COLO668 (cell line): ENCODE measurements around the gene C1orf159.
A peak's percentile ranks its signal among the peaks of the same experiment; 100 is the strongest.
"Not testable (repeated sequence)": the region's sequence is repeated elsewhere in the genome, so short reads cannot be mapped to it uniquely, and the experiment has no call there.

Experiments used
- DNase-seq: peaks from one replicate; lab custom pipeline; 2025; ENCODE audit not compliant: unreplicated experiment; lab: John Stamatoyannopoulos, UW

Gene C1orf159

DNA sequence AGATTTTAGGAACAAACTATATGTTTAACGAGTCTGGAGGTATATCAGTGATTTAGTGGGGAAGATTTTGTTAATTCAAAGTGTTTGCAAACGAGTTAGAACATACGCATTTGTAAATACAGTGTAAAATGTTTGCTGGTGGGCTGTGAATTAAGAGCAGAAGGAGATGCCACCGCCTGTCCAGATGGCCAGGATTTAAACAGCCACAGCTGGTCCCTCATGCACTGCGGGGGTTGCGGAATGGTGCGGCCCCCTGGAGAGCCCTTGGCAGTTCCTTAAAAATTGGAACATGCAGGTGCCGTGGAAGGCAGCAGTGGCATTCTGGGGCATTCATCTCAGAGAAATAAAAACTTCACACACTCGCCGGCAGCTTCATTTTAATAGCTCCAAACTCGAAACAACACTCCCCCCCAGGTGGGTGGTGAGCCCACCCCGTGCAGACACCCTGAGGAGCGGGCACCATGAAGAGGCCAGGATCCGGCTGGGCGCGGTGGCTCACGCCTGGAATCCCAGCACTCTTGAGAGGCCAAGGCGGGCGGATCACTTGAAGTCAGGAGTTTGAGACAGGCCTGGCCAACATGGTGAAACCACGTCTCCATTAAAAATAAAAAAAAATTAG is 3.5 kb upstream of the C1orf159 start:
- DNase-seq: no peak

DNA sequence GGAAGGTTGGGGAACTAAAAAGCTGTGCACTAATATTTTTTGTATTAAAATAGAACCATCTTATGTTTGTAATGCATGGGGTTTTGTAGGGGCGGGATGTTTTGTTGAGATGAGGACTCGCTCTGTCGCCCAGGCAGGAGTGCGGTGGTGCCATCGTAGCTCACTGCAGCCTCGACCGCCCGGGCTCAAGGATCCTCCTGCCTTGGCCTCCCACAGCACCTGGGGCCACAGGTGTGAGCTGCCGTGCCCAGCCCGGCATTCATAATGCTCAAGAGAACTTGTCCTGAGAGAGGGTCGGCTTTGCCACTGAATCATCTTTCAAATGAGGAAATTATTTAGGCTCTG is 3.0 kb upstream of the C1orf159 start:
- DNase-seq: no peak

DNA sequence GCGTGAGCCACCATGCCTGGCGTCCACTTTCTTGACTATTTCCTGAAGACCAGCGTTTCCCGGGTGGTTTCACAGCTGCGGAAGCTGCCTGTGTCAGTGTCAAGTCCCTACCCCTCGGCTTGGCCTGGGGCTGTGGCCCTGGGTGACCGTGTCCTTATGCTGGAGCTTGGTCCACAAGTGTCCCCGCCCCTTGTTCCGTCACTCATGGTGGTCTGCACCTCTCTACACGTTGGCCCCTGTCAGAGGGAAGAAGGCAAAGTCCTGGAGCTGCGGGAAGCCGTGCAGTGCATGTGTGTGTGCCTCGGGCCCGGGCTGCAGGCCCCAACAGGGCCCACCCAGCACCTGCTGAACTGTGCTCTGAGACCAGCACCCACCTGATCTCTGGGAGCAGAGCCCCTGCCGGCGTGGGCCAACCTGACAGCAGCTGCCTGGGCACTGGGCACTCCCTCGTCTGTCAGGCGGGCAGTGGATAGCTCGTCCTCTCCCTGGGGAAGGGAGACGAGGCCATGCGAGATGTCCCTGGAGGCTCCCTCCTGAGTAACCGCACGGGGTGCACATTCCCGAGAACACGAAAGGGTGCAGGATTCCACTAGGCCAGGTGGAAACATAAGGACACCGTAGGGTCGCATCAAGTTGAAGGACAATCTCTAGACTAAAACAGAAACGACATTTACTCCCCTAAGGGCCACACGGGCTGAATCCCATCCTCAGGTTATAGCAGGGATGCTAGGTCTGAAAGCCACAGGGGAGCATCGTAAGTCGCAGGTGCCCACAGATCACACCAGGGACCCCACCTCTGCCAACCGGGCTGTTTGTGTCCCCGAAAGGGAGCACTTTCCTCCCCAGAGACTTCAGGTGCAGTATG is 2.4 kb upstream of the C1orf159 start:
- DNase-seq: no peak

DNA sequence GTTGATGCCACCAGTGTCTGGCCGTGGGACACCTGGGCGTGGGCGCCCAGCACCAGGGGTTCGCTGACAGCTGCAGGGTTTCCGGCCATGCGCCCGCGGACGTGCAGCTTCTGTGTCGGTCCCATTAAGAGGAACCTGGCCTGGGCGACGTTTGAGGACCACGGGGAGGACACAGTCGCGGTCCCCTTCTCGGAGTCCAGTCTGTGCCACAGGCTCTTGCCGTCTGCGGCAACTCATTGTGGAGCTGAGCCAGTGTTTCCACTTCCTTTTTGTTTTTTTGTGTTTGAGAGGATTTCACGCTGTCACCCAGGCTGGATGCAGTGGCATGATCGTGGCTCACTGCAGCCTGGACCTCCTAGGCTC is 1.6 kb upstream of the C1orf159 start:
- peak; percentile 49 for DNase-seq

DNA sequence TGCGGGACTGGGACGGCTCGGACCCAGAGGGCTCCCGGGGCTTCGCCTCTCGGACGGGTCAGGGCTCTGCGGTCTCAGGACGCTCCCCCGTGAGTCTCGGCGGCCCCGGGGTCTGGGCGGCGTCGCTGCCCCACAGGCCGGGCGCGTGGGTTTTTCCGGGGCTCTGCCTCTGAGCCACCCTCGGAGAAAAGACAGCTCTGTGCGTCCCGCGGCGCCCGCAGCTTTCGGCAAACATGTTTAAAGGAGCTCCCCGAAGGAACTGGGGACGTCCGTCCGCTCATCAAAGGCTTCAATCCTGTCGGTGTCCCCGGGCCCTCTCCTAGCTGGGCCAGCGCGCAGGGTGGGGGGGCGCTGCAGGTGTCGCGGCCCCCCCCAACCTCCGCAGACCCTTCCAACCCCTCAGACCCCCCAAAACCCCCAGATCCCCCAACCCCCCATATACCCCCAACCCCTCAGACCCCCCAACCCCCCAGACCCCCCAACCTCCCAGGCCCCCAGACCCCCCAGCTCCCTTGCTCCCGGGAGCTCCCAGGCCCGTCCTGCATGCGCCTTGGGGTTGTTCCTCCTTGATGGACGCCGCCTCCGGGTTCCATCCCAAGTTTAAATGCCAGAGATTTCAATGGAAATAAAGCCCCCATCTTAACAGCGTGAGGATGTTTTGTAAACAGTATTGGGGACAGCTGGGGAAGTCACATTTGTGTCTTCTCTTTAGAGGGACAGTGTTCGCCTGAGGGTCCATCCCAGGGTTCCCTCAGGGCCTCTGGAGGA is 996 bp upstream of the C1orf159 start:
- peak; percentile 66 for DNase-seq

DNA sequence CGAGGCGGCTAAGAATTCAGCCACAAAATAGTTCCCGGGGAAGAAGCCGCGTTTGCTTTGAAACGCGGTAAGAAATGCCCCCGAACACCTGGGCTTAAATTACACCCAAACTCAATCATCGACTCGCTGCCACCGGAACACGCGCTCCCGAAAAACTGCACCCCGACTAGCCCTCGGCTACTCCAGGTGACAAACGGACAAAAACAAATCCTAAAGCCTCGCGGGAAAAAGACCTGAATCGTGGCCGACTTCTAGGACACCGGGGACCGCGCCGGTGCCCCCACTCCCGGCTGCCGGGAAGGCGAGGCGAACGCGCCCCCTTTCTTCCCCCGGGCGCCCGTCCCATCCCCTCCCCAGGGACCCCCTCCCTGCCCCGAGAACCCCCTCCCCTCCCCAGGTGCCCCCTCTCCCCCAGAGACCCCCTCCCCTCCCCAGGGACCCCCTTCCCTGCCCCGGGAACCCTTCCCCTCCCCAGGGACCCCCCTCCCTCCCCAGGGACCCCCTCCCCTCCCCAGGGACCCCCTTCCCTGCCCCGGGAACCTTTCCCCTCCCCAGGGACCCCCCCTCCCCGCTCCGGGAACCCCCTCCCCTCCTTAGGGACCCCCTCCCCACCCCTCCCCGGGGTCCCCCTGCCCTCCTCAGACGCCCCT is 628 bp downstream of the C1orf159 start:
- DNase-seq: no peak

DNA sequence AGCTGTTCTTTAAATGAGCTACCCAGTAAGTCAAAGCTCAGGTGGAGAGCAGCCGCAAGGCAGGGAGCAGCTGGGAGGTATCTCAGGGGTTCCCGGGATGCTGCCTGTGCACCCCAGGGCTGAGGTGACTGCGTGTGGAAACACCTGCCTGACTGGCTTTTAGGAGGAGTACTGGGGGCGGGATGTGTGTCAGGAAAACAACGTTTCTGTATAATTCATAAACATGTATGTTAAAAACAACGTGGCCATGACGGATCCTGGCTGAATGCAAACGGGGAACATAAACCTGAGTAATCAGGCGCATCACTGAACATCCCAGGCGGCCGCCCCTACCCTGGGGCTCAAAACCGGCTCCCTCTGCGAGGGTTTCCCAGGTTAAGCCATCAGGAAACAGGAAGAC is 1.5 kb downstream of the C1orf159 start:
- no peak for DNase-seq

DNA sequence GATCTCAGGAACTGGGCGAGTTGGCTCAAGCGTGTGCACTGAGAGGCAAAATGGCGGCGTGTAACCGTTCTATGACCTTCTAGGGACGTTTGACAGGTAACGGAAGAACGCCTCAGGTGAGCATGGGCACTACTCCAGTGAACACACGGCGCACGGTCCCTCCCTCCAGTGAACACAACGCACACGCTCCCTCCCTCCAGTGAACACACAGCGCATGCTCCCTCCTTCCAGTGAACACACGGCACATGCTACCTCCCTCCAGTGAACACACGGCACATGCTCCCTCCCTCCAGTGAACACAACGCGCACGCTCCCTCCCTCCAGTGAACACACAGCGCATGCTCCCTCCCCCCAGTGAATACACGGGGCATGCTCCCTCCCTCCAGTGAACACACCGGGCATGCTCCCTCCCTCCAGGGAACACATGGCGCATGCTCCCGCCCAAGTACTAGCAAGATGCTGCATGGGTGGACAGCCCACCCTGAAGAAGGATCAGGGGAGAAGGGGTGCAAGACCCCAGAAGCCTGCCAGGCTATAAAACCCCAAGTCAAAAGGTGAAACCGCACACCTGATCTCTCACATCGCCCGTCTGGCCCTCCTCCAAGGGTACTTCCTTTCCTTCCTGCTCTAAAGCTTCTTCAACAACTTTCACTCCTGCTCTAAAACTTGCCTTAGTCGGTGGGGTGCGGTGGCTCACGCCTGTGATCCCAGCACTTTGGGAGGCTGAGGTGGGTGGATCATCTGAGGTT is 3.5 kb downstream of the C1orf159 start:
- no peak for DNase-seq

DNA sequence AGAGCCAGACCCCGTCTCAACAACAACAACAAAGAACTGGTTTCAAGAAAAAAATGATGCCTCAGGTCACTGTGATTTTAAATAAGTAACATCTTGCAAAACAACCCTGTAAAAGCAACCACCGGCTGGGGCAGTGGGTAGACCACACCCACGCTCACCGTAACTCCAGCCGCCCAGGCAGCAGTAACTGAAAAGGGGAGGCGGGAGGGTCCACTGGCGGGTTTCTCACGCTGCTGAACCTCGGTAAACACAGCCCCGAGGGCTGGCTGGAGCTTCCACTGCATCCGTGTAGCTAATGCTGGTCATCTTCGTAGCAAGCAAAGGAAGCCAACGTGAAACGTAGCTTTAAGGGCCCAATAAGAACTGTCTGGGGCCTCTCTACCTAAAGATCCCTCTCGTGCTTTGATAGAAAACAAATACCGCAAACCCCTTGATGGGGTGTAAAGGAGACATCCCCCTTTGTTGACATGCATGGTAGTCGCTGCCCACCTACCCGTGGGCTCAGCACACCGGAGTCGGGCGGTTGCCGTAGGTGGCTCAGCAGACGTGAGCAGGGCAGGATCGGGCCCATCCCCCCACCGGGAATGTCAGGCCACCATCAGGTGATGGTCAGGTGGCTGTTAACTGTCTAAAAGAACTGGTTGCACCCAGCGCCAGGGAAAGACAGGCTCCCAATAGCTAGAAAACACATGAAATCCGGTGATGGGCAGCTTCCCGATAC is 4.2 kb downstream of the C1orf159 start:
- DNase-seq: no peak

DNA sequence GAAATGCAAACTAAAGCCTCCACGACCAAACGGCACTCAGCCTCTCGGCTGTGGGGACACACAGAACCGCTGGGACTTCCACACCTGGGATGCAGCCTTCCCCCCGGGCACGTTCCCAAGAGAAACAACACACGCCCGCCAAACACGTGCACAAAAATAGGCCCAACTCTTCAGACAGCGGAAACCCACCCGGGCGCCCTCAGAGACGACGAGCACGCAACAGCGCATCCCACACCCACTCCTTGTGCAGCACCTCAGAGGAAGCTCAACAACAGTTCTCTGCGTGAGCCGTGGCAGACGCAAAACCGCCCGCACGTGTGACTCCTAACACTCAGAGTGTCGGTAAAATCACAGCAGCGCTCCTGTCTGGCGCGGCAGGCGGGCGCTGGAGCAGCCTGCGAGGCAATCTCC is 5.3 kb downstream of the C1orf159 start:
- no peak for DNase-seq

DNA sequence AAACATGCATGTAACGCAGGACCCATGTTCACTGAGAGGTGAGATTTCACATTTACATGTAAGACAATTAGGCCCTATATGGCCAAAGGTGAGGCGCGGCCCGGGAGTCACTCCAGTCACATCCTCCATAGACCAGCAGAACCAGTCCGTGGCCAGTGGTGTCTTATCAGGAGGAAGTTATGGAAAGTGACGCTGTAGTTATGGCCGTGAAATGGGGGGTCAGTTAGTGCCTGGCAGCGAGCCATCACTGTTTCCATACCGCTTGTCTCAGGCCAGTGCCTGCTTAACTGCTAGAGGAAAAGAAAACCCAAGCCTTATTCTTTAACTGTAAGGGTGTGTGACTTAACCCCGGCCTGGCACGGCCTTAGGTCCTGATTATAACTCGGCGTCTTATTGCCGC is 6.1 kb downstream of the C1orf159 start:
- no peak for DNase-seq

DNA sequence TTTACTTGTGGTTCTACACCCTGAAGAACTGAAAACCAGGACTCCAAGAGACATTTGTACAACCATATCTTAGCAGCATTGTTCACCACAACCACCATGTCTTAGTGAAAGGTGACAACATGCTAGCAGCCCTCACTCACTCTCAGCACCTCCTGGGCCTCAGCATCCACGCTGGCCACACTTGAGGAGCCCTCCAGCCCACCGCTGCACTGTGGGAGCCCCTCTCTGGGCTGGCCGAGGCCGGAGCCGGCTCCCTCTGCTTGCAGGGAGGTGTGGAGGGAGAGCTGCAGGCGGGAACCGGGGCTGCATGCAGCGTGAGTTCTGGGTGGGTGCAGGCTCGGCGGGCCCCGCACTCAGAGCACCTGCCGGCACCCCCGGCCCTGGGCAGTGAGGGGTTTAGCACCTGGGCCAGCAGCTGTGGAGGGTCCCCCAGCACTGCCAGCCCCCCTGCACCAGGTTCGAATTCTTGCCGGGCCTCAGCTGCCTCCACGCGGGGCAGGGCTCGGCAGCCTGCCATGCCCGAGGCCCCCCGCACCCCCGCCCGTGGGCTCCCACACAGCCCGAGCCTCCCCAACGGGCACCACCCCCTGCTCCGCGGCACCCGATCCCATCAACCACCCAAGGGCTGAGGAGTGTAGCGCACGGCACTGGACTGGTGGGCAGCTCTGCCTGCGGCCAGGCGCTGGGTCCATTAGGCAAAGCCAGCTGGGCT is 9.2 kb downstream of the C1orf159 start:
- DNase-seq: no peak

DNA sequence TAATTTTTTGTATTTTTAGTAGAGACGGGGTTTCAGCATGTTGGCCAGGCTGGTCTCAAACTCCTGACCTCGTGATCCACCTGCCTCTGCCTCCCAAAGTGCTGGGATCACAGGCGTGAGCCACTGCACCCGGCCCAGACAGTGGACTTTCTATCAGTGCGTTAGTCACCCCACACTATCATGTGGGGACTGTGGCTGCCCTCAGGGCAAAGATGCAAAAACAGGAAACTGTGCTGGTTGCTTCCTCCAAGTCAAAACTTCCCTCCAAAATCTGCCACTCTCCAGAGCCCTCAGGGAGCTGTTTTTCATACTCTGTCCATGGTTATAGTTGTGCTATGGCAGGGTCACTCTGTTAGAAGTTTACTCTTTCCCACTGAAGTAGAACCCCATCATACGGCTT is 11.7 kb downstream of the C1orf159 start:
- not testable (repeated sequence) for DNase-seq

DNA sequence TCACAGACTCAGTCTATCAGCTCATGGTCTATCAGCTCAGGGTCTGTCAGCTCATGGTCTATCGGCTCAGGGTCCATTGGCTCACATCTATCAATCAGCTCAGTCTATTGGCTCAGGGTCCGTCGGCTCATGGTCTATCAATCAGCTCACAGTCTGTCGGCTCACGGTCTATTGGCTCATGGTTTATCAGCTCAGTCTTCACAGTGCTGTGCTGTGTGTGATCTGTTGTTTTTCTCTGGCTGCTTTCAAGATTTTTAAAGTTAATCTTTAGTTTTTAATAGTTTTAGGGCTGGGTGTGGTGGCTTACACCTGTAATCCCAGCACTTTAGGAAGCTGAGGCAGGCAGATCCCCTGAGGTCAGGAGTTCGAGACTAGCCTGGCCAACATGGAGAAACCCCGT is 14.4 kb downstream of the C1orf159 start:
- DNase-seq: no peak

DNA sequence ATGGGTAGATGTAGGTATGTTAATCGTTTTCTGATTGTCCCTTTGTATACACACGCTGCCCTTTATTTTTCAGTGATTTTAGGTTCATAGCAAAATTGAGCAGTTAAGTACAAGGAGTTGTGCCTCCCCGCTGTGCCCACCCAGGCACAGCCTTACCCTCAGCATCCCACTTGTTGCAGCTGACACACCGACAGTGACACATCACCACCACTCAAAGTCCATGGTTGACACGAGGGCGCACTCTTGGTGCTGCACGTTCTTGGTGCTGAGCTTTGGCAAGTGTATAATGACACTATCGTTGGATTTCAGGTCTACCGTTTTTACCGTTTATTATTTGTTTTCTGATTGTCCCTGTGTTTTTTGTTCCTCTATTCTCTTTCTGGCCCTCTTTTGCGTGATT is 15.6 kb downstream of the C1orf159 start:
- no peak for DNase-seq

DNA sequence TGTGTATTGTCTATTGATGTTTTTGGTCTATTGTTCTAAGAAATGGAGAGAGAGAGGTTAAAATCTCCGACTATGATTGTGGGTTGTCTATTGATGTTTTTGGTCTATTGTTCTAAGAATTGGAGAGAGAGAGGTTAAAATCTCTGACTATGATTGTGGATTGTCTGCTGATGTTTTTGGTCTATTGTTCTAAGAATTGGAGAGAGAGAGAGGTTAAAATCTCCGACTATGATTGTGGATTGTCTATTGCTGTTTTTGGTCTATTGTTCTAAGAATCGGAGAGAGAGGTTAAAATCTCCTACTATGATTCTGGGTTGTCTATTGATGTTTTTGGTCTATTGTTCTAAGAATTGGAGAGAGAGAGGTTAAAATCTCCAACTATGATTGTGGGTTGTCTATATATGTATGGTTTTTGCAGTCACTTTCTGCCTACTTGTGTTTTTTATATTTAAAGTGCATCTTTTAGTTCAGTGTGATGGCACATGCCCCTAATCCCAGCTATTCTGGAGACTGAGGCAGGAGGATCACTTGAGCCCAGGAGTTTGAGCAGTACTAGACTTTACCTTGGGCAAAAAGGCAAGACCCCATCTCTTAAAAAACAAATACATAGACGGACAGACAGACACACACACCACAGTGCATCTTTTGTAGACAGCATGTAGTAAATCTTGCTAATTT is 16.2 kb downstream of the C1orf159 start:
- DNase-seq: no peak

DNA sequence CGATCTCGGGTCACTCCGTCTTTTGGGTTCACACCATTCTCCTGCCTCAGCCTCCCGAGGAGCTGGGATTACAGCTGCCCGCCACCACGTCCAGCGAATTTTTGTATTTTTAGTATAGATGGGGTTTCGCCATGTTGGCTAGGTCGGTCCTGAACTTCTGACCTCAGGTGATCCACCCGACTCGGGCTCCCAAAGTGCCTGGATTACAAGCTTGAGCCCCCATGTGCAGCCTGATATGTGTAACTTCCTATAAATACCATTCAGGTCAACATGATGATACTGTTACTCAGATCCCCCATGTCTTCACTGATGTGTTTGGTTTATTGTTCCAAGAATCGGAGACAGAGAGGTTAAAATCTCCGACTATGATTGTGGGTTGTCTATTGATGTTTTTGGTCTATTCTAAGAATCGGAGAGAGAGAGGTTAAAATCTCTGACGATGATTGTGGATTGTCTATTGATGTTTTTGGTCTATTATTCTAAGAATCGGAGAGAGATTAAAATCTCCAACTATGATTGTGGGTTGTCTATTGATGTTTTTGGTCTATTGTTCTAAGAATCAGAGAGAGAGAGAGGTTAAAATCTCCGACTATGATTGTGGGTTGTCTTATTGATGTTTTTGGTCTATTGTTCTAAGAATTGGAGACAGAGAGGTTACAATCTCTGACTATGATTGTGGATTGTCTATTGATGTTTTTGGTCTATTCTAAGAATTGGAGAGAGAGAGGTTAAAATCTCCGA is 17.0 kb downstream of the C1orf159 start:
- DNase-seq: no peak

DNA sequence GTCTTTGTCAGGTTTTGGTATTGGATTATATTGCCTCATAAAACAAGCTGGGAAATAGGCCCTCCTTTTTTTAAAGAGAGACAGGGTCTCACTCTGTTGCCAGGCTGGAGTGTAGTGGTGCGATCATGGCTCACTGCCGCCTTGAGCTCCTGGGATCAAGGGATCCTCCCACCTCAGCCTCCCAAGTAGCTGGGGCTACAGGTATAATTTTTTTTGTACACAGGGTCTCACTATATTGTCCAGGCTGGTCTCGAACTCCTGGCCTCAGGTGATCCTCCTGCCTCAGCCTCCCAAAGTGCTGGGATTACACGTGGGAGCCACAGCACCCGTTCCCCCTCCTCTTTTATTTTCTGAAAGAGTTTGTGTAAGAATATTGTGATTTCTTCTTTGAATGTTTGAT is 19.8 kb downstream of the C1orf159 start:
- not testable (repeated sequence) for DNase-seq
